Left ventricle myocardium superior (tissue), 1 donor: ENCODE measurements around the gene KATNB1. TPM values are rescaled to one million over a fixed set of nuclear protein-coding genes. Genes with fewer than 3 reads are reported as not detected.
A peak's percentile ranks its signal among the peaks of the same experiment; 100 is the strongest.
"Not testable (repeated sequence)": the region's sequence is repeated elsewhere in the genome, so short reads cannot be mapped to it uniquely, and the experiment has no call there.

Experiments used
- ATAC-seq: fragments of 200-7000 bp; cut with Tn5 transposase; one replicate; pipeline ENCODE4 v1.9.1; 2020; ENCODE audit warnings: mild to moderate bottlenecking, moderate library complexity
- DNase-seq: peaks from one replicate; pipeline ENCODE4 v3.0.0-alpha.2; 2020
- intact Hi-C: fragments of 100-400 bp; cut with micrococcal nuclease; formaldehyde crosslinking; loops from one replicate; pipeline ENCODE4 v1.11.0; 2022
- total RNA-seq: library from RNA; stranded (reverse); fragmentation: NEBNext Ultra II Directional; extraction: Animal tissue kit (Norgen Biotek cat#: 25700); gene quantifications from one replicate; pipeline ENCODE4 v1.2.1, GENCODE V29; 2021
- donor health status: DM: no; HTN: yes; CAD: no; lungs with severe emphysema.

KATNB1 gene
- total RNA-seq, 1 donor from 2014 or later = 9.3 TPM

DNA sequence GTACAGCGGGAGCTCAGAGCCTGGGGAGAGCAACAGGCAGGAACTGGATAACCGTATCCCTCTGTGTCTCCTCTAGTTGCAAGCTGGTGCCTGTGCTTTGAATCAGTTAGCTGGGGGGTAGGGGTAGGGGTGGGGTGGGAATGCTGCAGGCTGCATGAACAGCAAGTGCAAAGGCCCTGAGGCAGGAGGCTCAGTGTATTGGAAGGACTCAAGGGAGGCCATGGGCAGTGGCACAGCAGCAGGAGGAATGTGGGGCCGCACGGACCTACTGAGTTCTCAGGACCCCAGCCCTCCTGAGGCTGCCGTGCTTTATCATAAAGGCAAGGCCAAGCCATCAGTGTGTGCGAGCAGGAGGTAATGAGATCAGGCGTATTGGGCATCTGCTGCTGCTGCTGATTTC is 3.3 kb downstream of the KATNB1 start:
- ATAC-seq (no peak), DNase-seq (no peak)
- intact Hi-C loops = loop anchor here (10.0 kb wide), 1 partner anchor 266 kb away; the partner anchor contains the start of genes USB1 and ZNF319

DNA sequence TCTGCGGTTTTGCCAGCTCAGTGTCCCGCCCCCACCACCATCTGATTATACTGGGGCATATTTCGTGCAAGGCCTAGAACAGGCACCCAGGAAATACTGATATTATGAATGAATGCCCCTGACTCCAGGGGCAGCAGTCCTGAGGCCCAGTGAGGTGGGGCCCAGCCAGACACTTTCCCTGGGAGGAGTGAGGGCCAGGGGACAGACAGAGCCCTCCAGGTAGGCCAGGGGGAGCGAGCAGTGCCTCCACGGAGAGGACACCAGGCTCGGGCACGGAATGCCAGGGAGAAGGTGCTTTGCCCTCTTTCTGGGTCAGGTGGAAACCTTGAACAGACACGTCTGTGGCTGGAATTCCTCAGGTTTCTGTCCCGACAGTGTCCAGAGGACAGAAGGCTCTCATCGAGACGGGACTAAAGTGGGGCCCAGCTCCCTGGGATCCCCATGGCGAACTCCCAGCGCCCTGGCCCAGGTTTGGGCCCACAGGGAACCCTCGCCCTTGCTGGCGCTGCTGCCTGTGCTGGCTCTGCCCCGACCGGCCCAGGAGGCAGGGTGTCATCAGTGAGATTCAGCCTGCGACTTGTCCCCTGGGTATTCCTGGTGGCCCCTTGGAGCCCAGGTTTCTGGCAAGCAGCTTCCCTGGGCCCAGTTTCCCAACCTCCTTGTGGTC is 4.3 kb downstream of the KATNB1 start:
- no peak for ATAC-seq
- no peak for DNase-seq
- intact Hi-C loops = loop anchor here (10.0 kb wide), 1 partner anchor 265 kb away; the partner anchor contains the start of genes USB1 and ZNF319

DNA sequence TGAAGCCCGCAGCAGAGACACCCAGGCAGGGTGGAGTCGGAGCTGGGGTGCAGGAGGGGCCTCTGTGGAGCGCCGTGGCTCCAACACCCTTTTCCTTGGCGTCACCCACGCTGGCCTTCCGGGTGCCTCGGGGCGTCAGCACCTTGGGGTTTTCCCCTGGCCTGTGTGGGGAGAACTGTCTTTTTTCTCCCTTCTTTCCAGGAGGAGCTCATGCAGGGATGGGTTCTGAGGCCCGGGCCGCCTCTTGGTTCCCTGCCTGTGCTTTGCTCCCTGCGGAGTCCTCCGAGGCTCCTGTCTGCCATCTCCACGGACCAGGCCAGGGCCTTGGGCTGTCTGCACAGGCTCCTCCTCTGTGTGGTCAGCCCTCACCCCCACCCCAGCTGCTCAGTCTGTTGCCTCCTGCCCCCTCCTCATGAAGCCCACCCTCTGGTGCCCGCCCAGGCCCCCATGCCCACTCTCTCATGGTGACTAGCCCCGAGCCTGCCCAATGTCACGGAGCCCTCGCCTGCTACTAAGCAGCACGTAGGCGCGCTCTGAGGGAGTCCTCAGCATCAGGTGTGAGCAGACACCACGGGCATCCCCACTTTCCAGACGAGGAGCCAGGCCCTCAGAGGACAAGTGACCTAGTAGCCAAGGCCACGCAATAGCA is 5.0 kb downstream of the KATNB1 start:
- DNase-seq (peak; percentile 20), ATAC-seq (no peak)
- intact Hi-C loops = no loop called here

DNA sequence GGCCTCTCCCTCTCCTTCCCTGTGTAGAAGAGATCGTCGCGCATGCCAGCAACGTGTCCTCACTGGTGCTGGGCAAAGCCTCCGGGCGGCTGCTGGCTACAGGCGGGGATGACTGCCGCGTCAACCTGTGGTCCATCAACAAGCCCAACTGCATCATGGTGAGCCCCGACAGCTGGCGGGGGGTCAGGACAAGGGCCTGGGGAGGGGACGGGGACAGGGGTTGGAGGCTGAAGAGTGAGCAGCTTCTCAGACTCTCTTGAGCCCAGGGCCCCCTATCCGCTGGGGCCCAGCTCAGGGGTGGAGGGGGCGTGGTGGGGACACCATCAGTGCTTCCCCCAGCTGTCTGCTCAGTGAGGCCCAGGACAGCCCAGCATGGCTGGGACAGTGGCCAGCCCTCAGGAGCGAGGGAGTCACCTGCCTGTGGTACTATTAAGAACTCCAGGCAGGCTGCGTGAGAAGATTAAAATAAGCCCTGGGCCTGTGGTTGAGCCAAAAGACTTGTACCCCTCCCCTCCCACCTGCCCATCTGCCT is 6.2 kb downstream of the KATNB1 start:
- ATAC-seq (peak; percentile 85), DNase-seq (peak; percentile 30)
- intact Hi-C loops = no loop called here

DNA sequence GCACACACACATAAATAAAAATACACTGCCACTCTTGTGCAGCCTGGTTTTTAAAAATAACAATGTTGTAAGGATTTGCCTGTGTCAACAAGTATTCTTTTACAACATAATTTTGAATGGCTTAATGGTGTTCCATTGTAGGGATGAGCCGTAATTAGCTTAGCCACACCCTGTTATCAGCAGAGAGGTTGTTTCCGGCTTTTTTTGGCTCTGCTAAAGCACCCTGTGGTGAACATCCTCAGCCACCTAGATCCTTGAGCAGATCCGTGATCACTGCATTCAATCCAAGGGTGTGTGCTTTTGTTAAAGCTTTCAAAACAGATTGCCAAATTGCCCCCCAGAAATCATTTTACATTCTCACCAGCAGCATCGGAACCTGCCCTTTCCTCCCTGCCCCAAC is 7.0 kb downstream of the KATNB1 start:
- ATAC-seq = no peak
- DNase-seq = no peak
- intact Hi-C loops = no loop called here

DNA sequence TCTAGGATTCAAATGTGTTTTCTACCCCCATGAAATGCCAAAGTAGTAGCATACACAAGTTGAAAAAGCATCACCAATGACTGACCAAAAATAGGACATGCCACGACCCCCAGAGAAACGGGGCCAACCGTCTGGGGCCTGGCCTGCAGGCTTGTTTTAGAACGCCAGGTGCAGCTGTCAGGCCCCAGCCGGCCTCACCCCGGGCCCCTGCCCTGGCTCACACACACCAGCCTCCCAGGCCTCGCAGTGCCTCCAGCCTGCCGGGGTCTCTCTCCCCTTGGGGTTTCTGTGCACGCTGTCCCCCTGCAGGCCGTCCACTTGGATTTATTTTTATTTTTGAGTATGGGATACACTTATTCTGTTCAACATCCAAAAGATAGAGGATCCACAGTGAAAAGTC is 7.9 kb downstream of the KATNB1 start:
- ATAC-seq = no peak
- peak; percentile 23 for DNase-seq
- intact Hi-C loops = no loop called here

DNA sequence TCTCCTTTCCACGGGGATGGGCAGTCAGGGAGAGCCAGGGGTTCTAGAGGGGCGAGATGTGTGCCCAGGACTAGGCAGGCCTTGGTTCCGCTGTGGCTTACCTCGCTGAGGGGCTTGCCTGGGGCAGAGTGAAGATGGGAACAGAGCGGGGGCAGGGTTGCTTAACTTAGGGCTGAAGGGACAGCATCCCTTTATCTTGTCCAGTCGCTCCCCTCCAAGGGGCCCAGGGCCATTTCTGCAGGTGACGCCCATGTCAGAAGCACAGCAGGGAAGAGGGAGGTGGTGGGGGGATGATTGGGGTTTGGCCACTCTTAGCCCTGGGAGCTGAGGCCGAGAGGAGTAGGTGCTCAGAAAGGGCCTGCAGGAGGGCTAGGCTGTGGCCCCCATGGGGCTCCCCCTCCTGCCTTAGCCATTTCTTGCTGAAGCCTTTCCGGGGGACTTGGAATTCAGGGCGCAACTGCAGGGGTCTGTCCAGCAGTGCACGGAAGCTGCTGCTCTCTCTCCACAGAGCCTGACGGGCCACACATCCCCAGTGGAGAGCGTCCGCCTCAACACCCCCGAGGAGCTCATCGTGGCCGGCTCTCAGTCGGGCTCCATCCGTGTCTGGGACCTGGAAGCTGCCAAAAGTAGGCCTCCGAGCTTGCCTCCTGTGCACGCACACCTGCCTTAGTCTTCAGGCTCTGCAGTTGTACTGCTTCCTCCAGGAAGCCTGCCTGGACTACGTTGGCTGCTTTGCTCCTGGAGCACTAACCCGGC is 8.5 kb downstream of the KATNB1 start:
- DNase-seq (peak; percentile 17), ATAC-seq (no peak)
- intact Hi-C loops = no loop called here

DNA sequence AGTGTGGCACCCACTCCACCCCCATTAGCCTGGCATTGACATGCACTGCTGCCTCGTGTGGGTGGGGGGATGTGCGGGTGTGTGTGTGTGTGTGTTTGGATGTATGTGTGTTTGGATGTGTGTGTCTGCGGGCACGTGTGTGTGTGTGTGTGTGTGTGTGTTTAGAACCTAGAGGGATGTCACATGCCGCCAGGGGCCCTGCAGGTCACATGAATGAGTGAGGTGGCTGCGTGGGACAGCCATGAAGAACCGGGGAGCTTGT is 9.0 kb downstream of the KATNB1 start:
- DNase-seq (no peak), ATAC-seq (no peak)
- intact Hi-C loops = no loop called here

DNA sequence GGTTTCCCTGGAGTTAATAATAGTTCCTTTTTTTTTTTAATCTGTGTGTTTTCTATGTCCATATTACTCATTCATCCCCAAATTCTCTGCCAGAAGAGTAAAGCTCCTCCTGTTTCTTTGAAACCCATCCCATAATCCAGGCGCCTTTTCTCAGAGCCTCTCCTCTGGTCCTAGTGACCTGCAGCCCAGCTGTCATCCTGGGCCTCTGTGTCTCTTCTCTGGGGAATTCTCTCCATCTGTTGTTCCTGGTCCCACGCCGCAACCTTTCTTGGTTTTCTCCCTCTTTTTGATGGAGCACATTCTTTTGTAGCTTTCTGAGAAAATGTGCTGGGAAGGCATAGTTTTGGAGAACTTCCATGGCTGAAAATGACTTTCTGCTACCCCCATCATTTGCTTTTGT is 10.2 kb downstream of the KATNB1 start:
- intact Hi-C loops = no loop called here
- no peak for ATAC-seq
- no peak for DNase-seq

DNA sequence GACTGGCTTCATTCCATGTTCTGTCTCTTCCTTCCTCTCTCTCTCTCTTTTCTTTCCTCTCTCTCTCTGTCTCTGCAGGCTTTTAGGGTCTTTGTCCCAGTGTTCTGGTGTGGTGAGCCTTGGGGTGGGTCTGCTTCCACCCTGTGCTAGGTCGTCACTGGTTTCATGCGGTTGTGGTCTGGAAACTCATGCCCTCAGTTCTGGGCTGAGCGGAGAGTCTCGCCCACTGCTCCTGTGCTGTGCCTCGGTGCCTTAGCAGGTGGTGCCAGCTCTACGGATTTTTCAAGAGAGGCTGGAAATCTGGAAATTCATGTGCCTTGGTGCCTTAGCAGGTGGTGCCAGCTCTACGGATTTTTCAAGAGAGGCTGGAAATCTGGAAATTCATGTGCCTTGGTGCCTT is 10.7 kb downstream of the KATNB1 start:
- intact Hi-C loops, ATAC-seq, DNase-seq: not testable (repeated sequence)

DNA sequence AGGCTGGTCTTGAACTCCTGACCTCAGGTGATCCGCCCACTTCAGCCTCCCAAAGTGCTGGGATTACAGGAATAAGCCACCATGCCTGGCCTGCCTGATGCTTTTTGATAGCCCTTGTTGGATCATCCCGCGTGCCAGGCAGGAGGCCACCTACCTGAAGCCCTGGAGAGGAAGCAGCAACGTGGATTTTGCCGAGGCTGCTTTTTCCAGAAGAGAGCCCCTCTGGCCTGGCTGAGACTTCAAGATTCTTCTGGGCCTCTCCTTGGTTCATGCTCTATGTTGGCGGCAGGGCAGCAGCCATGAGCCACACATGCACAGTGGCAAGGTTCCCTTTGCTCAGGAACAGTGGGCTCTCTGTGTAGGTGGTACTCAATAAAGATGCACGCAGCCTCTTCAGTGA is 11.5 kb downstream of the KATNB1 start:
- DNase-seq (no peak), ATAC-seq (no peak)
- intact Hi-C loops = no loop called here

DNA sequence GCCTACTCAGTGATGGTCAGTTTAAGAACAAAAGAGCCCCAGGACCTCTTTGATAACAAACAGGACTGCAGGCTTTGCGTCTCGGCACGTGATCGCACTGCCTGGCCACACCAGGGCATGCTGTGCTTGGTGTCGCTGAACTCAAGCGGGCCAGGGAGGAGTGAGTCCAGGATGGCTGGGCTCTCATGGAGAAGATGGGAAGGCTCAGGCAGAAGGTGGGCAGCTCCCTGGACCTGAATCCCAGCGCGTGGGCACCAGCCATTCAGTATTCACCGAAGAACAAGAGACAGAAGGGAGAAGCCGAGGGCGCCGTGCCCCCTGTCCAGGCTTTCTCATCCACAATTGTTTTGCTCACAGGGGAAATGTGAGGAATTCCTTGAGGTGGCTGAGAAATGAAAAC is 11.9 kb downstream of the KATNB1 start:
- intact Hi-C loops = no loop called here
- DNase-seq (no peak), ATAC-seq (no peak)

DNA sequence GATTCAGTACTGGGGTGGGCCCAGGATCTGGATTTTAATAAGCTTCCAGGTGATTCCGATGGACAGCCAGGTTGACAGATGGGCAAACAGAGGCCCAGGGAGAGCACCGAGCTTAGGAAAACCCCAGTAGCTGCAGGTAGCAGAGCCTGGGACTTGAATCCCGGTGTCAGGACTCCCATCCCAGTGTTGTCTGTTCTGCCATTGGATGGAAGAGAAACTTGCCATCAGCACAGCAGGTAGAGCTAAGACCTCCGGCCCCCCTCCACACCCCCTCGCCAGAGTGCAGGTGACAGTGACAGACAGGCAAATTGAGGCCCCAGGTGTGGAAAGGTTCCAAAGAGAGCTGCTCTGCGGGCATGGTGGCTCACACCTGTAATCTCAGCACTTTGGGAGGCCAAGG is 12.4 kb downstream of the KATNB1 start:
- intact Hi-C loops = no loop called here
- no peak for ATAC-seq
- no peak for DNase-seq

DNA sequence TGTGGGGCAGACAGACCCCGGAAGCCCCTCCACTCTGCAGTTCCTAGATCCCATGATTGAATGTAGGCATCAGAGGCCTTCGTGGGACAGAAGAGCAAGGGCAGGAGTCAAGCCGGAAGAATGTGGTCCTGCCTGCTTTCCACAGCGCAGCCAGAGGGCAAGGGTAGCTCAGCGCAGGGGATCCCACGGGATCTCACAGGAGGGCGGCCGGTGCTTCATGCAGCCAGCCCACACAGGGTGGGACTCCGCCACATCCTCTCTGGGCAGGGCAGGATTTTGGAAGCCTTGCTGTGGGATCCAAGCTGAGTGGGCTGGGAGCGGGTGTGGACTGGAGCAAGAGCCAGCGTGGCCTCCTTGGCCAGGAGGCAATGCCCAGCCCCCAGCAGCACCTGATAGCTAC is 13.0 kb downstream of the KATNB1 start:
- intact Hi-C loops = no loop called here
- DNase-seq (peak; percentile 17), ATAC-seq (no peak)

DNA sequence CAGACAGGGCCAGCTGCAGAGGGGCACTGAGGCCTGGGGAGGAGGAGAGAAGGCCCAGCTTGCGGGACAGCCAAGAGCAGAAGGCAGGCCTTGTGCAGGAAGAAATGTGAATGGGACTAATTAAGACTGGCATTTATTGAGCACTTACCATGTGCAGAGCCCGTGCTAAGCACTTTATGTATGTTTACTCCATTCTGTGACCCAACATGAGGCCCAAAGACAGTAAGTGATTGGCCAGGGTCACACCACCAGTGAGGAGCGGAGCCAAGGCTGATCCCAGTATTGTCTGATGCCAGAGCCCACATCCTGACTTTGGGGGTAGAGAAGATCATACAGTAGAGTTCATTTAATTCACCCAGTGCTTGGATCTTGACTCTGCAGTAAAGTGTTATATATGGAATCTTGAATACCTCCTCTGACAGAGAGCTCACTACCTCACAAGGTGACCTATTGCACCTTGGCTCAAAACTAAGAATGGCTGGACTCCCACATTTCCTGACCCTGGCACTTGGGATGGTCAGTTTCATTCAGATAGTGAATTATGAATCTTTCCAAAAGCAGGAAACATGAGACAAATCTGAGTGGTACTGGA is 13.6 kb downstream of the KATNB1 start:
- intact Hi-C loops = no loop called here
- no peak for DNase-seq
- ATAC-seq = no peak

DNA sequence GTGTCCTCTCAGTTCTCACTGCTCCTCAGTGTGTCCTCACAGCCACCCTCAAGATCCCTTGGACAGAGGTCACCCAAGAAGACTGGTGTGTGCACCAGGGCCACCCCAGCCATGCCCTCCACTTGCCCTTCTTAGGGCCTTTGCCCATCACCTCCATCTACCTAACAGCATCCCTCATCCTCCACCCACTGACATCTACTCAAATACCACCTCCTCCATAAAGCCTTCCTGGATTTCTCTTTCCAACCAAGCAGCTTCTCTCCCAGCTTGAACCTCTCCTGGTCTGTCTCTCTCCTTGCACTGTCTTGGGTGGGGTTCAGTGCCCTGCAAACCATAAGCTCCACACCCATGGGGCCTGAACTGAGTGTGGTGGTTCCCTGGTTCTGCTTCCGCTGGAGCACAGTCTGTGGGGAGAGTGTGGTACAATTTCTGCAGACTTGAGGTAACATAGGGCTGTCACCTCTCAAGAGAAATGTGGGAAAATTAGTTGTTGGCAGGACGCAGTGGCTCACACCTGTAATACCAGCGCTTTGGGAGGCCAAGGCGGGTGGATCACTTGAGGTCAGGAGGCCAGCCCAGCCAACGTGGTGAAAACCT is 14.4 kb downstream of the KATNB1 start:
- ATAC-seq (no peak), DNase-seq (no peak)
- intact Hi-C loops = no loop called here

DNA sequence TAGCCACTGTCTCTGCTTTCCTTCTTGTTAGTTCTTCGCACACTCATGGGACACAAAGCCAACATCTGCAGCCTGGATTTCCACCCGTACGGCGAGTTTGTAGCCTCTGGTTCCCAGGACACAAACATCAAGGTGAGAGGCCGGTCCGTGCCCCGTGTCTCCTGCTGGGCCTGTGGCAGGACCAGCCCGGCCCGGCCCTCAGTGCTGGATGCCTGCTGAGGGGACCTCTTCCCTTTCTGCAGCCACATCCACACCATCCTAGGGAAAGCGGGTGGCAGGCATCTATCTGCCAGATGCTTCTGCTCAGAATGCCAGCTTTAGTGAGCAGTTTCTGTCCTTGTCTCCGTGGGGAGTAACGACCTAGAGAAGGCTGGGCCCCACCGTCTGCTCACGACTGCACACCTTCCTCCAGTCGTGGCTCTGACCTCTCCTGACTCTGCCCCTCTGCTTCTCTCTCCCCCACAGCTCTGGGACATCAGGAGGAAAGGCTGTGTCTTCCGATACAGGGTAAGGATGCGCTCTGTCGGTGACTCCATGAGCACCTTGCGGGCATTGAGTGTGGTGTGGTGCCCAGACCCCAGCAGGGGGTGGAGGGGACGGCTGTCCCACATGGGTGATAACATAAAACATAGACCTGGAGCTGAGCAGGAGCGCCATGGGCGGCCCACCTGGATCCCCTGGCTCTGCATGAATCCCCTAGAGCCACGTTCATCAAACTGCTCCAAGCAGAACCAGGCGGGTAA is 15.4 kb downstream of the KATNB1 start:
- DNase-seq = peak; percentile 25
- intact Hi-C loops = no loop called here
- no peak for ATAC-seq

DNA sequence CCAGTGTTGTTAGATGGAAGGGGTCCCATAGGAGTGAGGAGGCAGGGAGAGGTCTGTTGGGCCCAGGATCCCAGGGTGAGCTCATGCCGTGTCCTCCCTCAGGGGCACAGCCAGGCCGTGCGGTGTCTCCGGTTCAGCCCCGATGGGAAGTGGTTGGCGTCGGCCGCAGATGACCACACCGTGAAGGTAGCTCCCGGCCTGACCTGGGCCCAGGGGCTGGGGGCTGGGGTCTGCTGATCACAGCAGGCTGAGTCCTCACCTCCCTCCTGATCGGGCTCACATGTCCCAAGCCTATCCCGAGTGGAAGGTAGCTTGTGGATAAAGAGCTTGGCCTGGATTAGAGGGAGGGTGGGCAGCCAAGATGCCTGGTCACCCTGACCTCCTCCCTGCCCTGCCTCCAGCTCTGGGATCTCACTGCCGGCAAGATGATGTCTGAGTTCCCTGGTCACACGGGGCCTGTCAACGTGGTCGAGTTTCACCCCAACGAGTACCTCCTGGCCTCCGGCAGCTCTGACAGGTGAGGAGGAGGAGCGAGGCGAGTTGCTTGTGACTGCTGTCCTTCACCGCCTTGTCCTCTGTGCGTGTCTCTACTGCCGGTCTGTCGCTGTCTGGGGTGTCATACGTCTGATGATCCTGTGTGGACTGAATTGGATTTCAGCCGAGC is 16.1 kb downstream of the KATNB1 start:
- ATAC-seq (no peak), DNase-seq (peak; percentile 20)
- intact Hi-C loops = no loop called here

DNA sequence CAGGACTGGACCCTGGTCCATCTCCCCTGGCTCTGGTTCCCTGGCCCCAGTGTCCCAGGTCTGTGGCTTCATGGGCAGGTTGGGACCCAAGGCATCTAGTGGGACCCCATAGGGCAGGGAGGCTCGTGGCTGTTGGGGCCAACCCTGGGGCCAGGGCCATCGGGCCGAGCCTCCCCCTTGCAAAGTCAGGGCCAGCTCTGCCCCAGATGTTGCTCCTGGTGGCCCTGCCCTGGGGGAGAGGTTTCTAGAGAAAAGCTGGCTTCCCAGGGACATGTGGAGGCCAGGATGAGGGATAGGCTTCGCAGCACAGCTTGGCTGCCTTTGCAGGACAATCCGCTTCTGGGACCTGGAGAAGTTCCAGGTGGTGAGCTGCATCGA is 16.6 kb downstream of the KATNB1 start:
- peak; percentile 19 for DNase-seq
- intact Hi-C loops = no loop called here
- ATAC-seq = no peak
